ENCODE data around the gene SMAD6. TPM values are rescaled to one million over a fixed set of nuclear protein-coding genes. Genes with fewer than 3 reads are reported as not detected.
A peak's percentile ranks its signal among the peaks of the same experiment; 100 is the strongest.

Gene SMAD6
- total and polyA plus RNA-seq, 2 experiments from 2014 or later = 1.6 to 15.7 TPM

DNA sequence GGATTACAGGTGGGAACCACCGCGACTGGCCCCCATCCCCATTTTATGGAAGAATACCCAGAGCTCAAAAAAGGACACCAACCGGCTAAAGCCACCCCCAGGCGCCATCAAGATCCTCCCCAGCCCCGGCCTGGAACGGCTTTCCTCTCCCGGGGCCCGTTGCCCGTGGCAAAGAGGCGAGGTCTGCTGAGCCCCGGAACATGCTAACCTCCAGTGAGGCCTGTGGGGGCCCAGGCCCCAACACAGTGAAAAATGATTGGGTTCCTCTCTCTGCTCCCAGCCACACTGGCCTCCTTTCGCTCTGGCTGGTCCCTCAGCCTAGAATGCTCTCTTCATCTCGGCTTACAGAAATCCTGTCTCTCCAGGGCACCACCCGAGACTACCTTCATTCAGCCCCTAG, 46.5 kb upstream of the SMAD6 start (continued):
- TF ChIP-seq, protein P1, sequence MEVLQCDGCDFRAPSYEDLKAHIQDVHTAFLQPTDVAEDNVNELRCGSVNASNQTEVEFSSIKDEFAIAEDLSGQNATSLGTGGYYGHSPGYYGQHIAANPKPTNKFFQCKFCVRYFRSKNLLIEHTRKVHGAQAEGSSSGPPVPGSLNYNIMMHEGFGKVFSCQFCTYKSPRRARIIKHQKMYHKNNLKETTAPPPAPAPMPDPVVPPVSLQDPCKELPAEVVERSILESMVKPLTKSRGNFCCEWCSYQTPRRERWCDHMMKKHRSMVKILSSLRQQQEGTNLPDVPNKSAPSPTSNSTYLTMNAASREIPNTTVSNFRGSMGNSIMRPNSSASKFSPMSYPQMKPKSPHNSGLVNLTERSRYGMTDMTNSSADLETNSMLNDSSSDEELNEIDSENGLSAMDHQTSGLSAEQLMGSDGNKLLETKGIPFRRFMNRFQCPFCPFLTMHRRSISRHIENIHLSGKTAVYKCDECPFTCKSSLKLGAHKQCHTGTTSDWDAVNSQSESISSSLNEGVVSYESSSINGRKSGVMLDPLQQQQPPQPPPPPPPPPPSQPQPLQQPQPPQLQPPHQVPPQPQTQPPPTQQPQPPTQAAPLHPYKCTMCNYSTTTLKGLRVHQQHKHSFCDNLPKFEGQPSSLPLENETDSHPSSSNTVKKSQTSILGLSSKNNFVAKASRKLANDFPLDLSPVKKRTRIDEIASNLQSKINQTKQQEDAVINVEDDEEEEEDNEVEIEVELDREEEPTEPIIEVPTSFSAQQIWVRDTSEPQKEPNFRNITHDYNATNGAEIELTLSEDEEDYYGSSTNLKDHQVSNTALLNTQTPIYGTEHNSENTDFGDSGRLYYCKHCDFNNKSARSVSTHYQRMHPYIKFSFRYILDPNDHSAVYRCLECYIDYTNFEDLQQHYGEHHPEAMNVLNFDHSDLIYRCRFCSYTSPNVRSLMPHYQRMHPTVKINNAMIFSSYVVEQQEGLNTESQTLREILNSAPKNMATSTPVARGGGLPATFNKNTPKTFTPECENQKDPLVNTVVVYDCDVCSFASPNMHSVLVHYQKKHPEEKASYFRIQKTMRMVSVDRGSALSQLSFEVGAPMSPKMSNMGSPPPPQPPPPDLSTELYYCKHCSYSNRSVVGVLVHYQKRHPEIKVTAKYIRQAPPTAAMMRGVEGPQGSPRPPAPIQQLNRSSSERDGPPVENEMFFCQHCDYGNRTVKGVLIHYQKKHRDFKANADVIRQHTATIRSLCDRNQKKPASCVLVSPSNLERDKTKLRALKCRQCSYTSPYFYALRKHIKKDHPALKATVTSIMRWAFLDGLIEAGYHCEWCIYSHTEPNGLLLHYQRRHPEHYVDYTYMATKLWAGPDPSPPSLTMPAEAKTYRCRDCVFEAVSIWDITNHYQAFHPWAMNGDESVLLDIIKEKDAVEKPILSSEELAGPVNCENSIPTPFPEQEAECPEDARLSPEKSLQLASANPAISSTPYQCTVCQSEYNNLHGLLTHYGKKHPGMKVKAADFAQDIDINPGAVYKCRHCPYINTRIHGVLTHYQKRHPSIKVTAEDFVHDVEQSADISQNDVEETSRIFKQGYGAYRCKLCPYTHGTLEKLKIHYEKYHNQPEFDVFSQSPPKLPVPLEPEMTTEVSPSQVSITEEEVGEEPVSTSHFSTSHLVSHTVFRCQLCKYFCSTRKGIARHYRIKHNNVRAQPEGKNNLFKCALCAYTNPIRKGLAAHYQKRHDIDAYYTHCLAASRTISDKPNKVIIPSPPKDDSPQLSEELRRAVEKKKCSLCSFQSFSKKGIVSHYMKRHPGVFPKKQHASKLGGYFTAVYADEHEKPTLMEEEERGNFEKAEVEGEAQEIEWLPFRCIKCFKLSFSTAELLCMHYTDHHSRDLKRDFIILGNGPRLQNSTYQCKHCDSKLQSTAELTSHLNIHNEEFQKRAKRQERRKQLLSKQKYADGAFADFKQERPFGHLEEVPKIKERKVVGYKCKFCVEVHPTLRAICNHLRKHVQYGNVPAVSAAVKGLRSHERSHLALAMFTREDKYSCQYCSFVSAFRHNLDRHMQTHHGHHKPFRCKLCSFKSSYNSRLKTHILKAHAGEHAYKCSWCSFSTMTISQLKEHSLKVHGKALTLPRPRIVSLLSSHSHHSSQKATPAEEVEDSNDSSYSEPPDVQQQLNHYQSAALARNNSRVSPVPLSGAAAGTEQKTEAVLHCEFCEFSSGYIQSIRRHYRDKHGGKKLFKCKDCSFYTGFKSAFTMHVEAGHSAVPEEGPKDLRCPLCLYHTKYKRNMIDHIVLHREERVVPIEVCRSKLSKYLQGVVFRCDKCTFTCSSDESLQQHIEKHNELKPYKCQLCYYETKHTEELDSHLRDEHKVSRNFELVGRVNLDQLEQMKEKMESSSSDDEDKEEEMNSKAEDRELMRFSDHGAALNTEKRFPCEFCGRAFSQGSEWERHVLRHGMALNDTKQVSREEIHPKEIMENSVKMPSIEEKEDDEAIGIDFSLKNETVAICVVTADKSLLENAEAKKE (CRISPR knock-in tag; IDR thresholded peaks at IDR 0.05) = no peak

GRCh38 chr15:66655997-66656396, 46.0 kb upstream of the SMAD6 start:
- Histone ChIP-seq H3K27me3 (ENCODE audit: insufficient read depth) (no peaks in the 10 kb centered on the region), H3K9me2 (ENCODE audit: insufficient read depth) (no peaks in the 10 kb centered on the region), H3K4me1 (ENCODE audit: insufficient read depth) (peaks cover 40% of the 10 kb centered on the region), H2AFZ (no peak overlapping the region), H3K36me3 (ENCODE audit: insufficient read depth) (no peaks in the 10 kb centered on the region), H3K79me2 (replicated peaks; ENCODE audit: insufficient read depth) (no peaks in the 10 kb centered on the region), H4K20me1 (replicated peaks; ENCODE audit: insufficient read depth) (no peaks in the 10 kb centered on the region), H3K27ac (ENCODE audit: low read depth) (no peak overlapping the region; the same call in 1 of the 2 replicates), H3F3A (replicated peaks; ENCODE audit: low read depth) (peaks cover 7% of the 10 kb centered on the region; the same call in 1 of the 2 replicates), H3K4me2 (peak overlapping the region; percentile 81), H3K4me3 (no peak overlapping the region)
- ATAC-seq = peak; percentile 7
- Mint-ChIP-seq H3K27ac (no peak overlapping the region), H3K9me3 (no peaks in the 10 kb centered on the region), H3K4me3 (no peak overlapping the region; the same call in 2 of the 3 replicates), H3K27me3 (ENCODE audit: insufficient read depth, low read depth, poor library complexity) (peaks cover 22% of the 10 kb centered on the region), H3K36me3 (ENCODE audit: low read depth) (no peaks in the 10 kb centered on the region), H3K4me1 (peaks cover 41% of the 10 kb centered on the region)
- no peak for DNase-seq (ENCODE audit: low spot score)
- TF ChIP-seq REST (IDR thresholded peaks at IDR 0.05; ENCODE audit: unreplicated experiment) = no peak
- TF ChIP-seq, protein P1 (CRISPR knock-in tag; IDR thresholded peaks at IDR 0.05) = no peak
- no peak for TF ChIP-seq EZH2 (IDR thresholded peaks at IDR 0.05; ENCODE audit: low read depth, unreplicated experiment)
- TF ChIP-seq EZH2phosphoT487 (IDR thresholded peaks at IDR 0.05; ENCODE audit: unreplicated experiment) = no peak
- TF ChIP-seq STAT1 (IDR thresholded peaks at IDR 0.05; ENCODE audit: unreplicated experiment) = no peak
